Vagina (tissue), 2 donors: ENCODE measurements around the gene PLA2G4C. TPM values are rescaled to one million over a fixed set of nuclear protein-coding genes. Genes with fewer than 3 reads are reported as not detected.

Source experiments
- DNase-seq, 2 donors: peaks; one replicate each; pipeline ENCODE4 v3.0.0-alpha.2; 2017; ENCODE audit errors: extremely low spot score in 2 of 2
- H3K27ac ChIP-seq: fragments of 200-600 bp; sonication (generic); one replicate; pipeline ENCODE4 v1.5.1; 2019
- H3K27me3 ChIP-seq: fragments of 200-600 bp; sonication (generic); one replicate; pipeline ENCODE4 v1.5.1; 2019
- H3K36me3 ChIP-seq, 2 donors: fragments of 200-600 bp; sonication (generic); one replicate each; pipeline ENCODE4 v1.5.1; 2017 to 2019
- H3K4me1 ChIP-seq: fragments of 200-600 bp; sonication (generic); one replicate; pipeline ENCODE4 v1.5.1; 2019
- H3K4me3 ChIP-seq, 2 donors: fragments of 200-600 bp; sonication (generic); 1 replicate in 1 of 2; 2 replicates in 1 of 2; pipeline ENCODE4 v1.5.1; 2016 to 2019
- H3K9me3 ChIP-seq: fragments of 200-600 bp; sonication (generic); one replicate; pipeline ENCODE4 v1.5.1; 2019
- CTCF ChIP-seq, 3 experiments: fragments of 450-650 bp in 2 of 3; fragments of 200-600 bp in 1 of 3; sonication (generic) in 1 of 3; IDR thresholded peaks; one replicate each; pipeline ENCODE4 v1.5.1; 2017 to 2019; ENCODE audit warnings: antibody characterized with exemption in 3 of 3, mild to moderate bottlenecking in 2 of 3, moderate library complexity in 2 of 3
- POLR2A ChIP-seq, 2 donors: fragments of 450-650 bp; IDR thresholded peaks; one replicate each; pipeline ENCODE4 v1.6.1; 2017; ENCODE audit warnings: antibody characterized with exemption in 2 of 2, mild to moderate bottlenecking in 2 of 2, moderate library complexity in 2 of 2
- POLR2AphosphoS5 ChIP-seq, 2 donors: sonication (generic); formaldehyde crosslinking; IDR thresholded peaks; one replicate each; pipeline ENCODE4 v1.9.0; 2017; ENCODE audit warnings: antibody characterized with exemption in 2 of 2, mild to moderate bottlenecking in 2 of 2, low read depth in 1 of 2; ENCODE audit not compliant: insufficient read depth in 1 of 2
- intact Hi-C: fragments of 100-400 bp; cut with DNase I; formaldehyde crosslinking; loops from one replicate; pipeline ENCODE4 v1.15.1; 2023
- total RNA-seq: library from RNA; depleted of rRNA; stranded (reverse); fragments of >200 nt; gene quantifications from one replicate; pipeline ENCODE4 v1.2.3, GENCODE V29; 2016

PLA2G4C gene
- 7.1 TPM for total RNA-seq

- H3K27ac ChIP-seq, result peak within 1 kb of the TSS; percentile 92
- intact Hi-C loops, result no loop called here
- H3K4me1 ChIP-seq, result peaks cover 29% of the 10 kb centered on the region
- no peaks in the 10 kb centered on the region for H3K27me3 ChIP-seq
- no peaks in the 10 kb centered on the region for H3K36me3 ChIP-seq
- H3K9me3 ChIP-seq, result no peaks in the 10 kb centered on the region
- peak within 1 kb of the TSS; percentile 45 to 50 for H3K4me3 ChIP-seq
- DNase-seq, result peak in 1 of 2 donors; percentile 90
- TF ChIP-seq POLR2A (IDR thresholded peaks at IDR 0.05) (peak in 1 of 2 donors; percentile 31), POLR2AphosphoS5 (IDR thresholded peaks at IDR 0.05; ENCODE audit: insufficient read depth in 1 of 2, low read depth in 1 of 2) (peak; percentile 86 to 87), CTCF (IDR thresholded peaks at IDR 0.05) (no peak)
Observed at GRCh38 chr19:48110350-48110966, at the start of gene PLA2G4C. TSS of gene PLA2G4C (minus strand) at chr19:48110817. CDS start at chr19:48106529, 4,288 bp downstream.

GRCh38 chr19:48158210-48158790, 47.7 kb upstream of the PLA2G4C start:
- no peak for TF ChIP-seq POLR2AphosphoS5 (IDR thresholded peaks at IDR 0.05; ENCODE audit: insufficient read depth in 1 of 2, low read depth in 1 of 2)
- TF ChIP-seq CTCF (IDR thresholded peaks at IDR 0.05), result no peak
- no peak for TF ChIP-seq POLR2A (IDR thresholded peaks at IDR 0.05)
- Histone ChIP-seq H3K27ac (no peak overlapping the region), H3K4me3 (no peak overlapping the region), H3K36me3 (no peaks in the 10 kb centered on the region), H3K27me3 (no peaks in the 10 kb centered on the region), H3K4me1 (no peaks in the 10 kb centered on the region), H3K9me3 (no peaks in the 10 kb centered on the region)
- intact Hi-C loops, result no loop called here
- DNase-seq, result no peak

DNA sequence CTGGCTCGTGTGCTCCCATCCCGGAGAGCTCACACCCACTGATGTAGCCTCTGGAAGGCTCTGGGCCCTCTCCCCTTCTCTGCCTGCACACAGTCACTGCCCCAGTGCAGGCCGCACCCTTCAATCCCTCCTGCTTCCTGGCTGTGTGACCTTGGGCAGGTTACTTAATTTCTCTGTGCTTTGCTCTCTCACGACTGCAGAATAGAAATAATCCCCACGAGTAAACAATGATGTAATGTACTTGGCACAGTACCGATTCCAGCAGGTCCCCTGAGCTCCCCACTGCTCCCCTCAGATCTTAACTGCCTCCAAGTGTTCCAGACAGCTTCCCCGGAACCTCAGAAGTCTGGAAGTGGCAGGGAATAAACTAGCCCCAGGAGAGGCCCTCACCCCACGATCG, 43.4 kb upstream of the PLA2G4C start:
- TF ChIP-seq CTCF (IDR thresholded peaks at IDR 0.05) (no peak), POLR2A (IDR thresholded peaks at IDR 0.05) (no peak)
- Histone ChIP-seq H3K27ac (no peak overlapping the region), H3K36me3 (no peaks in the 10 kb centered on the region), H3K4me3 (no peak overlapping the region), H3K4me1 (no peaks in the 10 kb centered on the region), H3K9me3 (no peaks in the 10 kb centered on the region), H3K27me3 (no peaks in the 10 kb centered on the region)
- intact Hi-C loops, result loop anchor here (5.0 kb wide), 1 partner anchor 47 kb away; no protein-coding TSS in a partner anchor
- no peak for DNase-seq

DNA sequence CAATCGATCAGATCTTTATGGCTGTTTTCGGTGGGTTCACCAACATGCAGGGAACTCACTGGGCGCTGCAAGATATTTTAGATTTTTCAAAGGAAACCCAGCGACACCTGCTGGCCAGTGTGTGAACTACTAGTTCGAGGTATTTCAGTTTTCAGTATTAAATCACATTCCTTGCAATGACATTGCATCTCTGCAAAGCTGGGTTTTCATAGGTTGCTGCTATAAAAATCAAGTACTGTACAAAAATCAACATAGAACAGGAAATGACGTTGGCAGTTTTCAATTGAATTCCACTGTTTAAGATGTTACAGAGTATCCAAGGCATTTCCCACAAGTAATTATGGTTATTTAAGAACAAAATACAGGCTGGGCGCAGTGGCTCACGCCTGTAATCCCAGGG, 41.9 kb upstream of the PLA2G4C start:
- Histone ChIP-seq H3K27me3 (no peaks in the 10 kb centered on the region), H3K9me3 (no peaks in the 10 kb centered on the region), H3K27ac (no peak overlapping the region), H3K4me3 (no peak overlapping the region), H3K36me3 (no peaks in the 10 kb centered on the region), H3K4me1 (no peaks in the 10 kb centered on the region)
- intact Hi-C loops, result loop anchor here (5.0 kb wide), 1 partner anchor 45 kb away; no protein-coding TSS in a partner anchor
- no peak for DNase-seq
- TF ChIP-seq POLR2A (IDR thresholded peaks at IDR 0.05) (no peak), CTCF (IDR thresholded peaks at IDR 0.05) (peak; percentile 72 to 84 (median 81)), POLR2AphosphoS5 (IDR thresholded peaks at IDR 0.05; ENCODE audit: insufficient read depth in 1 of 2, low read depth in 1 of 2) (peak in 1 of 2 donors; percentile 40)

GRCh38 chr19:48149430-48149829, 38.8 kb upstream of the PLA2G4C start:
- peak overlapping the region; percentile 37 for H3K27ac ChIP-seq
- no peaks in the 10 kb centered on the region for H3K36me3 ChIP-seq
- H3K27me3 ChIP-seq, result no peaks in the 10 kb centered on the region
- no peaks in the 10 kb centered on the region for H3K9me3 ChIP-seq
- intact Hi-C loops, result no loop called here
- TF ChIP-seq POLR2AphosphoS5 (IDR thresholded peaks at IDR 0.05; ENCODE audit: insufficient read depth in 1 of 2, low read depth in 1 of 2) (no peak), POLR2A (IDR thresholded peaks at IDR 0.05) (no peak), CTCF (IDR thresholded peaks at IDR 0.05) (no peak)
- no peaks in the 10 kb centered on the region for H3K4me1 ChIP-seq
- DNase-seq, result no peak
- H3K4me3 ChIP-seq, result no peak overlapping the region
